DLD1 (cell line): Measurements from ENCODE around the gene CALHM6.

Experiments used
- in situ Hi-C: cut with HindIII; loops from 2 replicates; pipeline ENCODE4 v1.10.0; 2017; ENCODE audit warnings: low sequenced_read_pairs

The CALHM6 gene

GRCh38 chr6:116461331-116461931 lies at the start of gene CALHM6:
TSS of gene CALHM6 (plus strand) at chr6:116461375. CDS start at chr6:116461930, 555 bp downstream.
- in situ Hi-C loops = no loop called here

DNA sequence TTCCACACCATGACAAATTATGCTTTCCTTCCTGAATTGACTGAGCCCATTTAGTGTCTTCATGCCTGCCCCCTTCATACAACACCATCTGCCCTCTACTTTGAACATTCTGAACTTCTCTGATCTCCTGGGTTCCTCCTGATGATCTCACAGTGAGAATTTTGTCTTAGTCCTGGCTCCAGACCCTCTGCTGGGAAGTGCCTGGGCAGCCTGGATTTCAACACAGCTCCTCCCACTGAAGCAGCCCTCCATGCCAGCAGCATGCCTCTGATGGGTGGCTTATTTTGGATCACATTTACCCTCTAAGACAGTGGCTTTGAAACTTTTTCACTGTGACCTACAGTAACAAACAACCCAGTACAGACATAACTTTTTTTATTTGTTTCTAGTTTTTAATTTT lies 48.9 kb upstream of the CALHM6 start:
- in situ Hi-C loops = no loop called here

DNA sequence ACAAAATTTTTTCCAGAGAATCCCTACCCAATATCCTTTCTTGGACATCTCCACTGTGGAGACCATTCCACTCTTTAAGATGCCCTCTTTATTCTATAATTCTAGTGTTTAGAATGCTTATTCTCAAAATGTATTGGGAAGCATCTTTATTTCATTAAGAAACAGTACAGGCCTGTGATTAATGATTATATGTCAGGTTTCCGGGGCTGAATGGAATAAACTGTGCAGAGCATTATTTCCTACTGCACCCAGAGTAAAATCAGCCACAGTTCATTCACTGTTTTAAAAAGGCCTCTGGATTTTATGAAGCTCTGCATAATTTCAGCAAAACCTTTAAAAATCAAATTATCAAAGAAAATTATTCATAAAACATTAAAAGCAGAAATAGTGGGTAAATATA lies 47.8 kb upstream of the CALHM6 start:
- in situ Hi-C loops = no loop called here

GRCh38 chr6:116417661-116418060 lies 43.5 kb upstream of the CALHM6 start:
- in situ Hi-C loops = no loop called here

GRCh38 chr6:116419069-116419786 lies 41.9 kb upstream of the CALHM6 start:
- in situ Hi-C loops = no loop called here

DNA sequence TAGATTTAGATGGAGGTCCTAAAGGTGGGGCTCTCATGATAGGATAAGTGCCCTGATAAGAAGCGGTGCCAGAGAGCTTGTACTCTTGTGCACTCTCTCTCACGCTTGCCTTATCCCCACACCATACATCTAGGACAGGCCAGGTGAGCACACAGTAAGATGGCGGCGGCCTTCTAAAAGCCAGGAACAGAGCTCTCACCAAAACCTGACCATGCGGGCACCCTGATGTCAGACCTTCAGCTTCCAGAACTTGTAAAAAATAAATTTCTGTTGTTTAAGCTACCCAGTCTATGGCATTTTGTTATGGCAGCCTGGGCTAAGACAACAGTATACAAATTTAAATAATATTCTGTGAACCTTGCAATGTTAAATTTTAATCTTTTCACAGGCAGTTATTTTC lies 40.8 kb upstream of the CALHM6 start:
- in situ Hi-C loops = no loop called here

GRCh38 chr6:116422238-116422637 lies 38.9 kb upstream of the CALHM6 start:
- in situ Hi-C loops = no loop called here

- in situ Hi-C loops = no loop called here
Measured at GRCh38 chr6:116424001-116424400, 37.2 kb upstream of the CALHM6 start.

GRCh38 chr6:116426551-116426950 lies 34.6 kb upstream of the CALHM6 start:
- in situ Hi-C loops = no loop called here

DNA sequence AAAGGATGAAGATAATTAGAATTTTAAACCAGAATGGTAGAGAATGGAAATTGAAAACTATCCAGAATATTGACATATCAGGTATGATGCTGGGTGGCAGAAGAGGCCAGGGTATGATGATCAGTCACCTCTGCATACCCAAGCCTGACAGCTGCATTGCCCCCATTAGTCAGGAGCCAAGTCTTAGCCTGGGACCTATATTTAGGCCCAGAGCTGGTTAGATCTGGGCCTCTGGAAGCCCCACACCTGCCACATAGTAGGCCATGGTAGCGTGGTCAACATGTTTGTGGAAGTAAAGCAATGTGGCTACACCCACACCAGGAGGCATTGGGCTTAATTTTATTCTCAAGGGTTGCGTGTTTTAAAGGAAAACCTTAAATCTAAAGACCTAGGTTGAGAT lies 32.1 kb upstream of the CALHM6 start:
- in situ Hi-C loops = no loop called here

DNA sequence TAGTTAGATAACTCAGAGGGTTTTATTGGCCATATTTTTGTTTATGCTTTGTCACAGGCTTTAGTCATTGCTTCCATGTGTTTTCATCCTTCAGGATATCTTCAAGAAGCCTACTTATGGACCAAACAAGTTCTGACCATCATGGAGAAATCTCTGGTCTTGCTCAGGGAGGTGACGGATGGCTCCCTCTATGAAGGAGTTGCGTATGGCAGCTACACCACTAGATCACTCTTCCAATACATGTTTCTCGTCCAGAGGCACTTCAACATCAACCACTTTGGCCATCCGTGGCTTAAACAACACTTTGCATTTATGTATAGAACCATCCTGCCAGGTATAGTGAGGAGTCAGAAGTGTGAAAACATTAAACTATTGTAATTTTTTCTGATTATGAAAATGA lies 30.3 kb upstream of the CALHM6 start:
- in situ Hi-C loops = no loop called here

- in situ Hi-C loops = no loop called here
Measured at GRCh38 chr6:116431964-116432595, 29.1 kb upstream of the CALHM6 start.

DNA sequence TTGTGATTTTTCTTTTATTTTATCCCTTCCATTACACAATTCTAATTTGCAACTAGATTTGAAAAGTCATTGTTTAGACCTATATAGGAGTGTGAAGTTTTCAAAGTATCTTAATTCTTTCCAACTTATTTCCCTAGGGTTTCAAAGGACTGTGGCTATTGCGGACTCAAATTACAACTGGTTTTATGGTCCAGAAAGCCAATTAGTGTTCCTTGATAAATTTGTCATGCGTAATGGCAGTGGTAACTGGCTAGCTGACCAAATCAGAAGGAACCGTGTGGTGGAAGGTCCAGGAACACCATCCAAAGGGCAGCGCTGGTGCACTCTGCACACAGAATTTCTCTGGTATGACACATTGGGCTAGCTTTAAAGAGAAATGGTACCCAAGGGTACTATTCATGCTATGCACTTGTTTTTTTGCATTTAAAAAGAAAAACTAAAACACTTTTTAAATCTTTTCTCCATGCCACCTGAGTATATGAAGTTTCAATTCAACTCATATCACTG lies 27.9 kb upstream of the CALHM6 start:
- in situ Hi-C loops = no loop called here

- in situ Hi-C loops = no loop called here
Measured at GRCh38 chr6:116434056-116434725, 27.0 kb upstream of the CALHM6 start.

- in situ Hi-C loops = no loop called here
Measured at GRCh38 chr6:116436586-116436985, 24.6 kb upstream of the CALHM6 start.

GRCh38 chr6:116437656-116438055 lies 23.5 kb upstream of the CALHM6 start:
- in situ Hi-C loops = no loop called here

- in situ Hi-C loops = no loop called here
Measured at GRCh38 chr6:116438590-116439448, 22.4 kb upstream of the CALHM6 start.

- in situ Hi-C loops = no loop called here
Measured at GRCh38 chr6:116439522-116440051, 21.6 kb upstream of the CALHM6 start.

GRCh38 chr6:116443105-116443504 lies 18.1 kb upstream of the CALHM6 start:
- in situ Hi-C loops = no loop called here

- in situ Hi-C loops = no loop called here
Measured at GRCh38 chr6:116444092-116444491, 17.1 kb upstream of the CALHM6 start.
